ENCODE data around the gene CFAP46.

CFAP46 gene

GRCh38 chr10:132840698-132841614 is 101.4 kb downstream of the CFAP46 start:
- no peak overlapping the region for H3K4me3 ChIP-seq (ENCODE audit: low read depth, low read length)

GRCh38 chr10:132839061-132839460 is 103.3 kb downstream of the CFAP46 start:
- DNase-seq (ENCODE audit: low read depth) = no peak
- no peak overlapping the region for H3K4me3 ChIP-seq (ENCODE audit: low read depth, low read length)

More at GRCh38 chr10:132840698-132841614, 101.4 kb downstream of the CFAP46 start:
- no peak for DNase-seq (ENCODE audit: low read depth)

GRCh38 chr10:132838346-132838970 is 103.9 kb downstream of the CFAP46 start:
- DNase-seq (ENCODE audit: low read depth) = no peak
- H3K4me3 ChIP-seq (ENCODE audit: low read depth, low read length) = no peak overlapping the region

- no peak for DNase-seq (ENCODE audit: low read depth)
- no peak overlapping the region for H3K4me3 ChIP-seq (ENCODE audit: low read depth, low read length)
These were observed 104.5 kb downstream of the CFAP46 start for GRCh38 chr10:132837905-132838304.

GRCh38 chr10:132836832-132837540 is 105.4 kb downstream of the CFAP46 start:
- DNase-seq (ENCODE audit: low read depth) = no peak
- H3K4me3 ChIP-seq (ENCODE audit: low read depth, low read length) = no peak overlapping the region

- DNase-seq (ENCODE audit: low read depth) = no peak
- H3K4me3 ChIP-seq (ENCODE audit: low read depth, low read length) = no peak overlapping the region
These were observed 106.0 kb downstream of the CFAP46 start for GRCh38 chr10:132836248-132836831.

GRCh38 chr10:132835848-132836233 is 106.5 kb downstream of the CFAP46 start:
- no peak overlapping the region for H3K4me3 ChIP-seq (ENCODE audit: low read depth, low read length)
- DNase-seq (ENCODE audit: low read depth) = no peak

GRCh38 chr10:132834891-132835847 is 107.2 kb downstream of the CFAP46 start:
- no peak for DNase-seq (ENCODE audit: low read depth)
- H3K4me3 ChIP-seq (ENCODE audit: low read depth, low read length) = no peak overlapping the region

- no peak overlapping the region for H3K4me3 ChIP-seq (ENCODE audit: low read depth, low read length)
- DNase-seq (ENCODE audit: low read depth) = no peak
These were observed 108.0 kb downstream of the CFAP46 start for GRCh38 chr10:132834311-132834761.

GRCh38 chr10:132833421-132834111 is 108.8 kb downstream of the CFAP46 start:
- H3K4me3 ChIP-seq (ENCODE audit: low read depth, low read length) = no peak overlapping the region
- DNase-seq (ENCODE audit: low read depth) = no peak

GRCh38 chr10:132832186-132832969 is 110.0 kb downstream of the CFAP46 start:
- H3K4me3 ChIP-seq (ENCODE audit: low read depth, low read length) = no peak overlapping the region
- DNase-seq (ENCODE audit: low read depth) = no peak

GRCh38 chr10:132829403-132829802 is 113.0 kb downstream of the CFAP46 start:
- no peak for DNase-seq (ENCODE audit: low read depth)
- no peak overlapping the region for H3K4me3 ChIP-seq (ENCODE audit: low read depth, low read length)

GRCh38 chr10:132828681-132829080 is 113.7 kb downstream of the CFAP46 start:
- H3K4me3 ChIP-seq (ENCODE audit: low read depth, low read length) = no peak overlapping the region
- no peak for DNase-seq (ENCODE audit: low read depth)

GRCh38 chr10:132827861-132828539 is 114.4 kb downstream of the CFAP46 start:
- no peak for DNase-seq (ENCODE audit: low read depth)
- no peak overlapping the region for H3K4me3 ChIP-seq (ENCODE audit: low read depth, low read length)

GRCh38 chr10:132827423-132827789 is 115.0 kb downstream of the CFAP46 start:
- DNase-seq (ENCODE audit: low read depth) = no peak
- no peak overlapping the region for H3K4me3 ChIP-seq (ENCODE audit: low read depth, low read length)

- no peak overlapping the region for H3K4me3 ChIP-seq (ENCODE audit: low read depth, low read length)
- DNase-seq (ENCODE audit: low read depth) = no peak
These were observed 115.6 kb downstream of the CFAP46 start for GRCh38 chr10:132826524-132827422.

Data from skeletal muscle cell (primary cell).